Astrocyte of the cerebellum (primary cell): ENCODE data around the gene EPS8.

Experiments used
- DNase-seq: peaks from one replicate; pipeline ENCODE4 v3.0.0-alpha.2; 2011; ENCODE audit warnings: low read depth
- H3K4me3 ChIP-seq: 2 replicates; pipeline ENCODE4 v1.5.1; 2011; ENCODE audit warnings: mild to moderate bottlenecking, low read depth, low read length, moderate library complexity
- CTCF ChIP-seq: IDR thresholded peaks from 2 replicates; pipeline ENCODE4 v1.5.1; 2012; ENCODE audit warnings: low read length, low read depth, moderate library complexity, mild to moderate bottlenecking; ENCODE audit errors: missing control alignments
- in situ Hi-C: cut with HindIII; loops from 2 replicates; pipeline ENCODE4 v1.10.0; 2017; ENCODE audit warnings: low sequenced_read_pairs

The EPS8 gene

GRCh38 chr12:15638231-15638630 lies 151.0 kb downstream of the EPS8 start:
- H3K4me3 ChIP-seq, result no peak overlapping the region
- in situ Hi-C loops, result no loop called here
- no peak for DNase-seq
- no peak for TF ChIP-seq CTCF

DNA sequence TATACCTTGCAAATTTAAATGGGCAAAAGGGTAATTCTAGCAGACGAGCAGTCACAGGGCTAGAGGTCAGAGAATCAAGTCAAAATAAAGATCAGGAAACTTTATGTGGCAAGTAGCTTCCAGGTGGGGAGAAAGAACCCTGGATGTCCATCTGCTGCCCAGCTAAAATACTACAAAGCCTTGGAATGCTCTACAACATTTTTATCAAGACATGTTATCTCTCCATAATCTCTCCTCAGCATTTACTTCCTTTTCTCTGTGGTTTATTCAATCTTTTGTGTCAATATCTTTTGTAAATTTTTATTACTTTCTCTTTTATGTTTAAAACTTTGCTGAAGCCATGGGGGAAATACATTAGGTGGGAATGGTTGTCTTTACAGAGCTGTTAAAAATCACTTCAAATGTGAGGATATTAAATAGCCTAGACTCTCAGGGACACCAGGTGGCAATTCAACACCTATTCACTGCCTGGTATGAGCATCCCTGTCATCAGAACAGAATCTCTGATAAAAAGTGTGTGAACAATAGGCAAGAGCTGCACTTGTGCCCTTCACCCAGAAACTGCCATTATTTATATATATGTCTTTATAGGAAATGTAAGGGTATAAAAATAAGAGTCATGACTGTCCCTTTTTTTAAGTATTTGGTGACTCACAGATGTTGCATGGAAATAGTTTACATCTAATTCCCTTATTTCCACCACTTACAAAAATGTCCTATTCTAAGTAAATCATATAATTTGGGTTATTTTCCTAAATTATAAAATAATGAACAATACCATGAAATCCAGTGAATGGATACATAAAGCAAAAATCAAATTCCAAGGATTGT lies 152.9 kb downstream of the EPS8 start:
- no peak for TF ChIP-seq CTCF
- no peak overlapping the region for H3K4me3 ChIP-seq
- in situ Hi-C loops, result no loop called here
- DNase-seq, result no peak

DNA sequence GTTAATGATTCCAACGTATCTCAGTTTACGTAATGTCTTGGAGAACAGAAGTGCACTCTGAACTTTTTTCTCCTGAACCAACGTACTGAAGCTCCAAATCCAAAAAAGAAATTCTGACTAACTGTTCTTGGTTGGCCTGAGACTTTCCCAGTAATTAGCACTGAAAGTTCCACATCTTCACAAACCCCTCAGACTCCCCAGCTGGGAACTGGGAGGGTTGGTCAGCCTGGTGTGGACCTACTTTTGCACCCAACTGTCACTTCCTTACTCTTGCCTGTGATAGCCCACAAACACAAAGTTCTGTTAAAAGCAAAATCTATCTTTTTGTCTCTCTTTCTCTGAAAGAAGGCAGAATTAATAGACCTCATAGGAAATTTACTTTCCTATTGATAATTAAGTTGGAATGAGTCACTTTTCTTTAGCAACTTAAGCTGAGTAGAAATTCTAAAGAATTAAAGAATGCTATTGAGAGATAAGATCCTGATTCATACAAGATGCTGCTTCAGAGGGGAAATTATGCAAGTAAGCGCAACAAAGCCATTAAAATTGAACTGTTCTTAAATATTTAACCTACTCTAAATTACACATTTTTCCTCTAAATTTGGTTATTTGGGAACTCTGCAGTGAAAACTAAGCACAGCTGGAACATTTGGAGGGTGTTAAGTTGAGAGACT lies 155.0 kb downstream of the EPS8 start:
- no peak for TF ChIP-seq CTCF
- no peak for DNase-seq
- H3K4me3 ChIP-seq, result no peak overlapping the region
- in situ Hi-C loops, result no loop called here

GRCh38 chr12:15633201-15633600 lies 156.0 kb downstream of the EPS8 start:
- H3K4me3 ChIP-seq, result no peak overlapping the region
- DNase-seq, result no peak
- TF ChIP-seq CTCF, result no peak
- in situ Hi-C loops, result no loop called here

GRCh38 chr12:15632708-15633107 lies 156.5 kb downstream of the EPS8 start:
- no peak for DNase-seq
- TF ChIP-seq CTCF, result no peak
- no peak overlapping the region for H3K4me3 ChIP-seq
- in situ Hi-C loops, result no loop called here

DNA sequence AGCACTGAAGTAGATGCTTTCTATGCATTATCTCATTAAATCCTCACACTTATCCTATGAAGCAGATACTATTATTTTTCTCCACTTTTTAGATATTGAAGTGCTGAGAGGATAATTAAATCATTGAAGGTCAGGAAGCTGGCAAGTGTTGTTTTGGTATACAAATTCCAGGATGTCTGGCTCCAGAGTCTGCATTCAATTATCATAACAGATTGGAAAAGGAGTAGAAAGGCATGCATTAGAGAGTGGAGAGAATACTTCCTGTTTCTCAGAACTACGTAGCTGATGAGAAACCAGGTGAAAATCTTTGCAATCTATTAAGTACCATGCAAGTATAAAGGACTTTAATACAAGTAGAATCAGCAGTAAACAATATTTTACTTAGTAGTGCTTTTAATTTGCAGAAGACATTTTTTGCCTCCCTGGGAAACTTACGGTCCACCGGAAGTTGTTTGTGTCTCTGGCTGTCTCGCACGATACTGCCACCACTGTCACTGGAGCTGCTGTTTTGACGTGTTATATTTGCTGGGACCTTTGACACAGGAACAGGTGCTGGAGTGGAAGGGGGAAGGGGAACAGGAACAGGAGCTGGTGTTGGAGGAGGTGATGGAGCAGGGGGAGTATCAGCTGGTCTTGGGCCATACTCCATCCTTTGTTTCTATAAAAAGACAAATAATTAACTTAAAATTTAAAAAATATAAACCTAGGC lies 158.0 kb downstream of the EPS8 start:
- no peak overlapping the region for H3K4me3 ChIP-seq
- TF ChIP-seq CTCF, result no peak
- in situ Hi-C loops, result no loop called here
- DNase-seq, result no peak
